ENCODE data around the gene PDHA1. TPM values are rescaled to one million over a fixed set of nuclear protein-coding genes. Genes with fewer than 3 reads are reported as not detected.
A peak's percentile ranks its signal among the peaks of the same experiment; 100 is the strongest.

Gene PDHA1
- polyA plus RNA-seq, result 100 to 1,000 TPM in 2 of 3 donors, 10 to 100 TPM in 1; 66.6 to 117 (median 102) TPM

- Mint-ChIP-seq H3K4me1 (peaks cover 9 to 11% of the 10 kb centered on the region in 2 donors), H3K27me3 (ENCODE audit: low read depth in 3 of 3) (peaks cover 3% of the 10 kb centered on the region in 3 donors), H3K9me3 (no peaks in the 10 kb centered on the region), H3K27ac (peak within 1 kb of the TSS; percentile 81 to 93 (median 90)), H3K4me3 (peak within 1 kb of the TSS; percentile 85 to 90 (median 87)), H3K36me3 (no peaks in the 10 kb centered on the region)
- DNase-seq, result peak; percentile 90 to 92 (median 91)
Observed at GRCh38 chrX:19343535-19344408, at the start of gene PDHA1. TSS of gene PDHA1 (plus strand) at chrX:19343927. CDS start at chrX:19344038, 111 bp downstream.

DNA sequence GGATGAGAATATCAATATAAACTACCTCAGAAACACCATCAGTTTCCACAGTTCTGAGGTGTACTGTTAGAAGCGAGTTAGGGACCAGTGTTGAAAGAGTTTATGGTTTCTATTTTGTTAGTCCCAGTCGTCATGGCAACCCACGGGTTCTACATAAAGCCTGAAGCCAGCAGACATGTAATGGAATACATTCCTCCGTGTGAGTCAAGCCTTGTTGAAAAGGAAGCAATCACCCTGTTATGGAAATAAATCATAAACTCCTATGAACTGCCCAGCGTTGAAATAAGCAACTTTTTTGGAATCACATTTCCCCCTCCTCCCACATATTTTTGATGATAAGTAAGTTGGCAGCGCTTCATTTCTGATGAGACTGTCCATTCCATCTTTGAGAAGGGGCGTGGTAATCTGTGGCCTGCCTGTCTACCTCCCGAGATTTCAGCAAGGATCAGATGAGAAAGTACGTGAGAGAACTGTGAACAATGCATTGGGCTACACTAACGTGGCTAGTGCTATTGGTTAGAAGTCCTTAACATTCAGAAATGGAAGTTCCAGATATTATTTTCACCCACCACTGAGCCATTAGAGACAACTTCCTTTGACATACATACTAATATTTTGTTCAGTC lies 40.4 kb upstream of the PDHA1 start:
- H3K4me1 Mint-ChIP-seq, result no peaks in the 10 kb centered on the region
- no peak for DNase-seq
- H3K27ac Mint-ChIP-seq, result no peak overlapping the region
- H3K4me3 Mint-ChIP-seq, result no peak overlapping the region
- no peaks in the 10 kb centered on the region for H3K36me3 Mint-ChIP-seq
- no peaks in the 10 kb centered on the region for H3K9me3 Mint-ChIP-seq
- peaks cover 0 to 6% (median 5%) of the 10 kb centered on the region in 3 donors for H3K27me3 Mint-ChIP-seq (ENCODE audit: low read depth in 3 of 3)

DNA sequence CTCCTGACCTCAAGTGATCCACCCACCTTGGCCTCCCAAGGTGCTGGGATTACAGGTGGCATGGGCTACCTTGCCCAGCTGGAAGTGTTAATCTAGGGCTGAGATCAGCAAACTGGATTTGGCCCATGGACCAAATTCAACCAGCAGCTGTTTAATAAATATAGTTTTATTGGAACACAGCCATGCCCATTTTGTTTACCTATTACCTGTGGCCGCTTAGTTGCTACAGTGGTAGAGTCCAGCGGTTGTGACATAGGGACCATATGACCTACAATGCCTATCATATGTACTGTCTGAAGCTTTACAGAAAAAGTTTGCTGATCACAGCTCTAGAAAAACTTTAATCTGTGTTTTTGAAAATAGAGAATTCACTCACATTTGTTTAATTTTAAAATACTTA lies 17.2 kb upstream of the PDHA1 start:
- peaks cover 0 to 1% (median 0%) of the 10 kb centered on the region in 6 donors for H3K9me3 Mint-ChIP-seq
- peaks cover 2 to 3% (median 3%) of the 10 kb centered on the region in 3 donors for H3K27me3 Mint-ChIP-seq (ENCODE audit: low read depth in 3 of 3)
- H3K27ac Mint-ChIP-seq, result no peak overlapping the region
- H3K36me3 Mint-ChIP-seq, result no peaks in the 10 kb centered on the region
- DNase-seq, result no peak
- no peak overlapping the region for H3K4me3 Mint-ChIP-seq
- no peaks in the 10 kb centered on the region for H3K4me1 Mint-ChIP-seq

DNA sequence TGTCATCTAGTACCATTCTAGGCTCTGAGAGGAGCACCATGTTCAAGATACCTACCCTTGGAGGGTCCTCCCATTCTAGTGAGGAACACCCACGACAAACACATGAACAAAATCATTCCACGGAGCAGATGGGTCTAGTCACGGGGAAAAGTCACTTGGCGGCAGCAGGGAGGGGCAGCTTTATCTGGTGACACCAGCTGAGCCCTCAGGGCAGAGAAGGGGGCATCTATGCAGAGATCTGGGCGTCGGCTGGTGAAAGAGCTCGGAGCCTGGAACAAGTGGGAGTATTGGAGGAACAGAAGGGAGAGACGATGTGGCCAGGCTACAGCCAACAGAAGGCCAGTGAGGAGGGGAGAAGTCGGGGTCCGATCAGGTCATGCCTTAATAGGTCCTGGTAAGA lies 11.9 kb upstream of the PDHA1 start:
- Mint-ChIP-seq H3K36me3 (peaks cover 0 to 4% (median 3%) of the 10 kb centered on the region in 3 donors), H3K9me3 (peaks cover 0 to 6% (median under 1%) of the 10 kb centered on the region in 6 donors), H3K27ac (no peak overlapping the region), H3K4me1 (peaks cover 0 to 6% of the 10 kb centered on the region in 2 donors), H3K4me3 (no peak overlapping the region), H3K27me3 (ENCODE audit: low read depth in 3 of 3) (peaks cover 6 to 10% (median 7%) of the 10 kb centered on the region in 3 donors)
- DNase-seq, result no peak

- DNase-seq, result no peak
- Mint-ChIP-seq H3K27ac (no peak overlapping the region), H3K36me3 (peaks cover 0 to 4% (median 3%) of the 10 kb centered on the region in 3 donors), H3K9me3 (peaks cover 0 to 6% (median under 1%) of the 10 kb centered on the region in 6 donors), H3K4me1 (peaks cover 0 to 6% of the 10 kb centered on the region in 2 donors), H3K4me3 (no peak overlapping the region), H3K27me3 (ENCODE audit: low read depth in 3 of 3) (peaks cover 6 to 7% (median 7%) of the 10 kb centered on the region in 3 donors)
Observed at GRCh38 chrX:19332983-19333382, 10.7 kb upstream of the PDHA1 start.

GRCh38 chrX:19334945-19335626 lies 8.6 kb upstream of the PDHA1 start:
- Mint-ChIP-seq H3K4me3 (no peak overlapping the region), H3K4me1 (peaks cover 0 to 6% of the 10 kb centered on the region in 2 donors), H3K27ac (peak overlapping the region in 1 of 6 donors; percentile 75), H3K27me3 (ENCODE audit: low read depth in 3 of 3) (peaks cover 6 to 7% (median 7%) of the 10 kb centered on the region in 3 donors), H3K9me3 (peaks cover 0 to 6% (median under 1%) of the 10 kb centered on the region in 6 donors), H3K36me3 (peaks cover 0 to 4% (median 3%) of the 10 kb centered on the region in 3 donors)
- DNase-seq, result peak; percentile 19 to 27 (median 25)

GRCh38 chrX:19342331-19342906 lies 1.3 kb upstream of the PDHA1 start:
- no peak overlapping the region for H3K27ac Mint-ChIP-seq
- peaks cover 3% of the 10 kb centered on the region in 3 donors for H3K27me3 Mint-ChIP-seq (ENCODE audit: low read depth in 3 of 3)
- no peaks in the 10 kb centered on the region for H3K36me3 Mint-ChIP-seq
- H3K4me3 Mint-ChIP-seq, result no peak overlapping the region
- no peak for DNase-seq
- H3K9me3 Mint-ChIP-seq, result no peaks in the 10 kb centered on the region
- peaks cover 9 to 11% of the 10 kb centered on the region in 2 donors for H3K4me1 Mint-ChIP-seq

DNA sequence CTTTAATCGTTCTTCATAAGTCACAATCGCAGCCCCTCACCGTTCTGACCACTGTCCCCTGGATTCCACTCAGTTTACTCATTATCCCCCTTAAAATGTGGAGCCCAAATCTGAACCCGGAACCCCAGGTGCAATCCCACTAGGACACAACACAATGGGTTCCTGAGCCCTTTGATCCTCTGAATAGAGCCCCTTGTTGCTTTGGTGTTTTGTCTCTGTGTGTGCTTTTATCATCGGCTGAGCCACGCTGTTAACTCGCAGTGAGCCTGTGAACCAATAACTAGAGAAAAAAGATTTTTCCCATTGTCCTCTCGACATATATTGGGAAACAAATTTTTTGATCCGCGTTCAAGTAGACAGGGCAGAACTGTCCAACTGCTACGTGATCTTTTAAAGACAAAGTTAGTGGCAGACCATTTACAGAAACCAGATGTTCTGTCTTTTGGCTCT lies 617 bp upstream of the PDHA1 start:
- peak overlapping the region; percentile 85 to 90 (median 87) for H3K4me3 Mint-ChIP-seq
- H3K27me3 Mint-ChIP-seq (ENCODE audit: low read depth in 3 of 3), result peaks cover 3% of the 10 kb centered on the region in 3 donors
- H3K27ac Mint-ChIP-seq, result peak overlapping the region; percentile 77 to 93 (median 86)
- no peak for DNase-seq
- H3K9me3 Mint-ChIP-seq, result no peaks in the 10 kb centered on the region
- peaks cover 9 to 11% of the 10 kb centered on the region in 2 donors for H3K4me1 Mint-ChIP-seq
- no peaks in the 10 kb centered on the region for H3K36me3 Mint-ChIP-seq

DNA sequence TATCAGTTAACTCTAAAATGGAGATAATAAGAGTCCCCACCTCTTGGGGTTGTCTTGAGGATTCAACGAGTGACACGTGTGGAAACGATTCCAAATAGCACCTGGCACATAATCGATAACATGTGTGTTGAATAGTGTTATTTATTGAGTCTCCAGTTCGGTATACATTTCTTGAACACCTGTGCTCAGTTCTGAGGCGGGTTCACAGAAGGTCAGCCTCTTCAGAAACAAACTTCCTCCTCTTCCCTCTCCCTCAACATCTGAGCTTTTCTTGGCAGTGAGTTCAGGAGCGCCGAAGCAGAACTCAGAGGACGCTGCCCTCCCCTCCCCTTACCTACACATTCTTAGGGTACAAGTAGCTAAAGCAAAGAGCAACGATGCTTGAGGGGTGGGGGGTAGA lies 934 bp downstream of the PDHA1 start:
- H3K27me3 Mint-ChIP-seq (ENCODE audit: low read depth in 3 of 3), result peaks cover 3% of the 10 kb centered on the region in 3 donors
- no peak for DNase-seq
- peaks cover 11 to 16% of the 10 kb centered on the region in 2 donors for H3K4me1 Mint-ChIP-seq
- no peaks in the 10 kb centered on the region for H3K36me3 Mint-ChIP-seq
- H3K9me3 Mint-ChIP-seq, result no peaks in the 10 kb centered on the region
- peak overlapping the region; percentile 85 to 90 (median 87) for H3K4me3 Mint-ChIP-seq
- H3K27ac Mint-ChIP-seq, result peak overlapping the region; percentile 81 to 93 (median 90)

GRCh38 chrX:19347916-19348315 lies 4.2 kb downstream of the PDHA1 start:
- H3K27ac Mint-ChIP-seq, result no peak overlapping the region

GRCh38 chrX:19349264-19349663 lies 5.5 kb downstream of the PDHA1 start:
- H3K4me1 Mint-ChIP-seq, result peaks cover 32 to 43% of the 10 kb centered on the region in 2 donors

More at GRCh38 chrX:19347916-19348315, 4.2 kb downstream of the PDHA1 start:
- Mint-ChIP-seq H3K4me1 (peaks cover 37 to 42% of the 10 kb centered on the region in 2 donors), H3K36me3 (peaks cover 0 to 10% (median 4%) of the 10 kb centered on the region in 3 donors), H3K9me3 (no peaks in the 10 kb centered on the region), H3K4me3 (no peak overlapping the region), H3K27me3 (ENCODE audit: low read depth in 3 of 3) (peaks cover 2 to 3% (median 3%) of the 10 kb centered on the region in 3 donors)
- DNase-seq, result no peak

DNA sequence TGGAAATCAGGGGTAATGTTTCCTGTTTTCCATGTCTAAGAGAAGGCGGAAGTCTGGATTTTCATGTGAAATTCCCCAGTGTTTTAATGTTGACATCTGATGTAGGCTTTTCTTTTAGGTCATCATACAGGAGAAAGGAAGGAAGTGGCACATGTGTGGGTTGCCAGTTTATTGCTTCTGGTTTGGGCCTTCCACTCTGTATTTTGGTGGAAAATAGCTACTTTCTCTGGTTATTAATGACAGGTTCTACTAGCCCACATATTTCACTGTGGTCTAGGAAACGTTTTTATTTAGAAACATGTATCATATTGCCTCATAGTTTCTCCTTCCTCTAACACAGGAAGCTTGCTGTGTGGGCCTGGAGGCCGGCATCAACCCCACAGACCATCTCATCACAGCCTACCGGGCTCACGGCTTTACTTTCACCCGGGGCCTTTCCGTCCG lies 7.2 kb downstream of the PDHA1 start:
- Mint-ChIP-seq H3K4me3 (peak overlapping the region; percentile 55 to 76 (median 73)), H3K36me3 (peaks cover 4 to 13% (median 12%) of the 10 kb centered on the region in 3 donors), H3K9me3 (no peaks in the 10 kb centered on the region), H3K27ac (peak overlapping the region; percentile 81 to 97 (median 89)), H3K4me1 (peaks cover 29 to 43% of the 10 kb centered on the region in 2 donors), H3K27me3 (ENCODE audit: low read depth in 3 of 3) (peaks cover 0 to 4% (median 3%) of the 10 kb centered on the region in 3 donors)
- DNase-seq, result peak; percentile 48 to 61 (median 55)

More at GRCh38 chrX:19349264-19349663, 5.5 kb downstream of the PDHA1 start:
- peaks cover 0 to 3% (median 2%) of the 10 kb centered on the region in 3 donors for H3K27me3 Mint-ChIP-seq (ENCODE audit: low read depth in 3 of 3)
- H3K9me3 Mint-ChIP-seq, result no peaks in the 10 kb centered on the region
- no peak for DNase-seq
- no peak overlapping the region for H3K4me3 Mint-ChIP-seq
- H3K27ac Mint-ChIP-seq, result peak overlapping the region; percentile 50 to 97 (median 84)
- peaks cover 0 to 12% (median 10%) of the 10 kb centered on the region in 3 donors for H3K36me3 Mint-ChIP-seq

GRCh38 chrX:19354625-19355024 lies 10.9 kb downstream of the PDHA1 start:
- H3K4me1 Mint-ChIP-seq, result peaks cover 27 to 33% of the 10 kb centered on the region in 2 donors
- no peaks in the 10 kb centered on the region for H3K9me3 Mint-ChIP-seq
- peaks cover 0 to 5% (median 3%) of the 10 kb centered on the region in 3 donors for H3K27me3 Mint-ChIP-seq (ENCODE audit: low read depth in 3 of 3)
- no peak for DNase-seq
- H3K27ac Mint-ChIP-seq, result no peak overlapping the region
- H3K4me3 Mint-ChIP-seq, result no peak overlapping the region
- peaks cover 10 to 30% (median 13%) of the 10 kb centered on the region in 3 donors for H3K36me3 Mint-ChIP-seq
